Omental fat pad (tissue), 4 donors: ENCODE measurements around the gene KRCC1. TPM values are rescaled to one million over a fixed set of nuclear protein-coding genes. Genes with fewer than 3 reads are reported as not detected.

Source experiments
- ATAC-seq: fragments of 150-250 bp; one replicate; pipeline ENCODE4 v1.9.1; 2016; ENCODE audit warnings: mild to moderate bottlenecking, moderate library complexity; ENCODE audit not compliant: low FRiP score
- DNase-seq: peaks from one replicate; pipeline ENCODE4 v3.0.0-alpha.2; 2019; ENCODE audit warnings: low spot score
- total RNA-seq, 4 donors: library from RNA; depleted of rRNA; stranded (reverse); fragments of >200 nt; gene quantifications; one replicate each; pipeline ENCODE4 v1.1.0, GENCODE V29; 2016
- TF ChIP-seq, protein P1 (sequence below), 3 donors: fragments of 450-650 bp; IDR thresholded peaks; one replicate each; pipeline ENCODE4 v1.5.1; 2016 to 2017; ENCODE audit warnings: antibody characterized with exemption in 3 of 3, mild to moderate bottlenecking in 3 of 3, moderate library complexity in 2 of 3

KRCC1 gene
- total RNA-seq, 4 donors from 2014 or later, result 12.2 to 37.8 (median 26.1) TPM

GRCh38 chr2:88068044-88068443, 12.5 kb upstream of the KRCC1 start:
- TF ChIP-seq, protein P1, sequence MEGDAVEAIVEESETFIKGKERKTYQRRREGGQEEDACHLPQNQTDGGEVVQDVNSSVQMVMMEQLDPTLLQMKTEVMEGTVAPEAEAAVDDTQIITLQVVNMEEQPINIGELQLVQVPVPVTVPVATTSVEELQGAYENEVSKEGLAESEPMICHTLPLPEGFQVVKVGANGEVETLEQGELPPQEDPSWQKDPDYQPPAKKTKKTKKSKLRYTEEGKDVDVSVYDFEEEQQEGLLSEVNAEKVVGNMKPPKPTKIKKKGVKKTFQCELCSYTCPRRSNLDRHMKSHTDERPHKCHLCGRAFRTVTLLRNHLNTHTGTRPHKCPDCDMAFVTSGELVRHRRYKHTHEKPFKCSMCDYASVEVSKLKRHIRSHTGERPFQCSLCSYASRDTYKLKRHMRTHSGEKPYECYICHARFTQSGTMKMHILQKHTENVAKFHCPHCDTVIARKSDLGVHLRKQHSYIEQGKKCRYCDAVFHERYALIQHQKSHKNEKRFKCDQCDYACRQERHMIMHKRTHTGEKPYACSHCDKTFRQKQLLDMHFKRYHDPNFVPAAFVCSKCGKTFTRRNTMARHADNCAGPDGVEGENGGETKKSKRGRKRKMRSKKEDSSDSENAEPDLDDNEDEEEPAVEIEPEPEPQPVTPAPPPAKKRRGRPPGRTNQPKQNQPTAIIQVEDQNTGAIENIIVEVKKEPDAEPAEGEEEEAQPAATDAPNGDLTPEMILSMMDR (IDR thresholded peaks at IDR 0.05), result no peak
- no peak for ATAC-seq
- no peak for DNase-seq

GRCh38 chr2:88067598-88067997, 12.0 kb upstream of the KRCC1 start, which contains the start of gene SMYD1:
TSS of gene SMYD1 (plus strand) at chr2:88067825. CDS start at chr2:88067865, 40 bp downstream.
- ATAC-seq (no peak), DNase-seq (no peak)
- TF ChIP-seq, protein P1 (IDR thresholded peaks at IDR 0.05), result no peak

GRCh38 chr2:88067189-88067588, 11.6 kb upstream of the KRCC1 start:
- TF ChIP-seq, protein P1 (IDR thresholded peaks at IDR 0.05), result no peak
- ATAC-seq (no peak), DNase-seq (no peak)

GRCh38 chr2:88066543-88066942, 11.0 kb upstream of the KRCC1 start:
- DNase-seq (no peak), ATAC-seq (no peak)
- TF ChIP-seq, protein P1 (IDR thresholded peaks at IDR 0.05), result no peak

- TF ChIP-seq, protein P1 (IDR thresholded peaks at IDR 0.05), result no peak
- ATAC-seq, result no peak
- DNase-seq, result no peak
Observed at GRCh38 chr2:88061295-88061694, 5.7 kb upstream of the KRCC1 start.

DNA sequence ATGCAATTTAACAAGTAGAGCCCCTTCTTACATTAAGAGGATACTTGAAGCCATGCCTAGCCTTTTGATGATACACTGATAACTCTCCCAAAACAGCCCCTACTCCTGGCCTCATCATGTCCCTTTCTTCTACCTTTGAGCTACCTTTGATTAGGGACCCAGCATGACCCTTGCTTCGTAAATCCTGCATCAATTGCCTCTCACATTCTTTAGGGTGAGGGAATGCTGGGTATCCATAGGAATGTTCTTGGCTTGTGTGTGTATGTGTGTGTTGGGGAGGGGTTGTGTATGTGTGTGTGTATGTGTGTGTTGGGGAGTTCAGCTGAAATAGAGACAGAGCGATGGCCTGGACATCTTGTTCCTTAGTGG, 5.3 kb upstream of the KRCC1 start:
- ATAC-seq (no peak), DNase-seq (no peak)
- TF ChIP-seq, protein P1 (IDR thresholded peaks at IDR 0.05), result no peak

DNA sequence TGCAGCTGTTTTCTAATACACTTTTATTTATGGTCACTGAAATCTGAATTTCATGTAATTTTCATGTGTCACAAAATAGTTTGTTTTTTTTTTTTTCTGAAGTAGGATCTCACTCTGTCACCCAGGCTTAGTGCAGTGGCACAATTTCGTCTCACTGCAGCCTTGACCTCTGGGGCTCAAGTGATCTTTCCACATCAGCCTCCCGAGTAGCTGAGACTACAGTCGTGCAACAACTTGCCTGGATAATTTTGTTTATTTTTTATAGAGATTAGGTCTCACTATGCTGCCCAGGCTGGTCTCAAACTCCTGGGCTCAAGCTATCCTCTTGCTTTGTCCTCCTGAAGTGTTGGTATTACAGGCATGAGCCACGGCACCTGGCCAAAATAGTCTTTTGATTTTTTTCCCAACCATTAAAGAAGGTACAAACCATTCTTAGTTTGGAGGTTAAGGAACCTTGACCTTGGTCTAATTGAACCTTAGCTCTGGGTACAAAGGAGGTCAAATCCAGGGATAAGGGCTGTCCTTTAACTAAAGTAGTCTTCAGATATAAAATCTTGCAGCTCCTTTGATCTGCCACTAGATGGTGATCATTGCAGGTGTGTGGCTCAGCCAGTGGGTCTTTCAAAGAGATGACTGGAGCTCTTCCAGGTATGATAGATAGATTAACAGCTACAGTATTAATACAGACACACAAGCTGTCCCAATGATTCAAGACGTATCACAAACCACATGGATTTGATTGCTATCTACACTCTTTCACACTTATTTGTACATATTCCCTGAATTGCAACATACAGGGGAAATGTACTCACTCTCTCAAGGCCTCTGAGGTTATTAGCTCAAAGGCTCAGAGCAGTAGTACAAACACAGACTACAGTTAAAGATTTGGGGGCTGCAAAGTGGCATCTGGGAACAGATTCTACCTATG, 4.7 kb upstream of the KRCC1 start:
- ATAC-seq (no peak), DNase-seq (no peak)

More for the DNA sequence above, 4.7 kb upstream of the KRCC1 start:
- TF ChIP-seq, protein P1 (IDR thresholded peaks at IDR 0.05), result no peak
